IMR-90 (cell line): ENCODE results near the gene PTCD1. TPM values are rescaled to one million over a fixed set of nuclear protein-coding genes. Genes with fewer than 3 reads are reported as not detected.

Source experiments
- ATAC-seq: fragments of 200-7000 bp; cut with Tn5 transposase; 2 replicates; pipeline ENCODE4 v1.9.1; 2020; ENCODE audit warnings: low read depth, mild to moderate bottlenecking, moderate library complexity
- BruUV-seq: library from RNA; stranded (reverse); fragments of 400-500 nt; replicated peaks from 2 replicates; lab custom pipeline; 2021; lab: Mats Ljungman, UMichigan
- CTCF ChIA-PET: fragments of 300-600 bp; formaldehyde crosslinking; extraction: SDS; loops from one replicate; lab custom pipeline; 2021; ENCODE audit warnings: antibody characterized with exemption; lab: Yijun Ruan, JAX
- POLR2A ChIA-PET: fragments of 300-600 bp; sonication (Branson Sonifier 250); formaldehyde crosslinking; loops from one replicate; lab custom pipeline; 2022; ENCODE audit warnings: antibody characterized with exemption; ENCODE audit not compliant: unreplicated experiment; lab: Charles Lee
- DNase-seq: peaks from one replicate; pipeline ENCODE4 v3.0.0; 2013
- H2AFZ ChIP-seq: replicated peaks from 2 replicates; pipeline ENCODE3; 2013; ENCODE audit warnings: low read length, mild to moderate bottlenecking; ENCODE audit not compliant: poor library complexity
- H2AK5ac ChIP-seq: 2 replicates; pipeline ENCODE4 v1.6.1; 2013; ENCODE audit warnings: low read depth, low read length, inconsistent platforms
- H2AK9ac ChIP-seq: replicated peaks from 2 replicates; pipeline ENCODE3; 2013; ENCODE audit warnings: mild to moderate bottlenecking, low read depth, low read length, moderate library complexity; ENCODE audit not compliant: poor library complexity
- H2BK120ac ChIP-seq: 2 replicates; pipeline ENCODE4 v1.6.1; 2013; ENCODE audit warnings: low read depth, low read length, inconsistent platforms
- H2BK15ac ChIP-seq: 3 replicates; pipeline ENCODE4 v1.6.1; 2013; ENCODE audit warnings: low read depth, low read length, inconsistent platforms
- H2BK20ac ChIP-seq: 2 replicates; pipeline ENCODE4 v1.6.1; 2013; ENCODE audit warnings: low read depth, mild to moderate bottlenecking, inconsistent platforms, low read length, moderate library complexity
- H2BK5ac ChIP-seq: 2 replicates; pipeline ENCODE4 v1.6.1; 2013; ENCODE audit warnings: mild to moderate bottlenecking, low read depth, low read length, inconsistent platforms; ENCODE audit not compliant: poor library complexity, severe bottlenecking
- H3K14ac ChIP-seq: replicated peaks from 2 replicates; pipeline ENCODE4 v1.6.1; 2013; ENCODE audit warnings: low read depth, low read length, inconsistent platforms
- H3K18ac ChIP-seq: 2 replicates; pipeline ENCODE4 v1.6.1; 2013; ENCODE audit warnings: low read depth, low read length, control low read depth
- H3K23ac ChIP-seq: 2 replicates; pipeline ENCODE4 v1.6.1; 2013; ENCODE audit warnings: low read depth, low read length, inconsistent platforms
- H3K27ac ChIP-seq: 2 replicates; pipeline ENCODE4 v1.5.1; 2013; ENCODE audit warnings: mild to moderate bottlenecking, control low read depth, low read length; ENCODE audit not compliant: insufficient read depth
- H3K27me3 ChIP-seq: 2 replicates; pipeline ENCODE4 v1.6.1; 2013; ENCODE audit warnings: low read length; ENCODE audit not compliant: control insufficient read depth, insufficient read depth
- H3K36me3 ChIP-seq: 2 replicates; pipeline ENCODE4 v1.6.1; 2013; ENCODE audit warnings: low read length, mixed read lengths; ENCODE audit not compliant: control insufficient read depth, insufficient read depth
- H3K4ac ChIP-seq: 2 replicates; pipeline ENCODE4 v1.6.1; 2013; ENCODE audit warnings: low read depth, low read length, inconsistent platforms
- H3K4me1 ChIP-seq: 2 replicates; pipeline ENCODE4 v1.6.1; 2013; ENCODE audit warnings: low read length, mixed read lengths; ENCODE audit not compliant: control insufficient read depth, insufficient read depth
- H3K4me2 ChIP-seq: 2 replicates; pipeline ENCODE4 v1.6.1; 2013; ENCODE audit warnings: low read depth, mild to moderate bottlenecking, control low read depth, low read length, moderate library complexity
- H3K4me3 ChIP-seq: 2 replicates; pipeline ENCODE4 v1.5.1; 2013; ENCODE audit warnings: low read depth, mild to moderate bottlenecking, control low read depth, low read length, moderate library complexity; ENCODE audit not compliant: insufficient read depth
- H3K56ac ChIP-seq: 2 replicates; pipeline ENCODE4 v1.6.1; 2013; ENCODE audit warnings: low read length, inconsistent platforms; ENCODE audit not compliant: insufficient read depth; ENCODE audit errors: extremely low read depth
- H3K79me1 ChIP-seq, 2 experiments: 2 replicates each; pipeline ENCODE4 v1.6.1; 2013; ENCODE audit warnings: low read length in 2 of 2, inconsistent platforms in 1 of 2, low read depth in 1 of 2
- H3K9ac ChIP-seq: 2 replicates; pipeline ENCODE4 v1.6.1; 2013; ENCODE audit warnings: low read depth, low read length, control low read depth
- H3K9me1 ChIP-seq: 2 replicates; pipeline ENCODE4 v1.6.1; 2013; ENCODE audit warnings: low read length, inconsistent platforms; ENCODE audit not compliant: insufficient read depth
- H3K9me3 ChIP-seq: 2 replicates; pipeline ENCODE4 v1.6.1; 2013; ENCODE audit warnings: low read length; ENCODE audit not compliant: control insufficient read depth, insufficient read depth
- H4K20me1 ChIP-seq: 2 replicates; pipeline ENCODE4 v1.6.1; 2013; ENCODE audit warnings: low read length, inconsistent platforms; ENCODE audit not compliant: insufficient read depth
- H4K5ac ChIP-seq: 2 replicates; pipeline ENCODE4 v1.6.1; 2013; ENCODE audit warnings: mild to moderate bottlenecking, low read depth, low read length, control low read depth
- H4K8ac ChIP-seq, 2 experiments: 2 replicates each; pipeline ENCODE4 v1.6.1; 2013; ENCODE audit warnings: low read depth in 2 of 2, low read length in 2 of 2, control low read depth in 1 of 2, inconsistent platforms in 1 of 2
- H4K91ac ChIP-seq: 2 replicates; pipeline ENCODE4 v1.6.1; 2013; ENCODE audit warnings: low read depth, low read length, inconsistent platforms; ENCODE audit not compliant: insufficient read depth
- BHLHE40 ChIP-seq: fragments of 150-350 bp; IDR thresholded peaks from 2 replicates; pipeline ENCODE4 v1.6.1; 2016; ENCODE audit warnings: mild to moderate bottlenecking, low read depth, low read length
- CEBPB ChIP-seq: IDR thresholded peaks from 2 replicates; pipeline ENCODE4 v1.6.1; 2012; ENCODE audit warnings: low read depth, low read length, improper control_type of control experiment
- CHD1 ChIP-seq: IDR thresholded peaks from 2 replicates; pipeline ENCODE4 v1.6.1; 2012; ENCODE audit warnings: low read depth, low read length, improper control_type of control experiment
- CTCF ChIP-seq: conservative IDR thresholded peaks from 2 replicates; pipeline ENCODE4 v1.5.1; 2012; ENCODE audit warnings: mild to moderate bottlenecking, low read depth, low read length, improper control_type of control experiment
- ELK1 ChIP-seq: fragments of 150-350 bp; IDR thresholded peaks from 2 replicates; pipeline ENCODE4 v1.6.1; 2016; ENCODE audit warnings: low read depth, mild to moderate bottlenecking, low read length, moderate library complexity, borderline replicate concordance
- MAFK ChIP-seq: IDR thresholded peaks from 2 replicates; pipeline ENCODE4 v1.6.1; 2012; ENCODE audit warnings: low read depth, low read length, improper control_type of control experiment
- MAZ ChIP-seq: IDR thresholded peaks from 2 replicates; pipeline ENCODE4 v1.6.1; 2012; ENCODE audit warnings: low read depth, mild to moderate bottlenecking, low read length, improper control_type of control experiment, moderate library complexity, borderline replicate concordance
- MXI1 ChIP-seq: IDR thresholded peaks from 2 replicates; pipeline ENCODE4 v1.6.1; 2012; ENCODE audit warnings: low read depth, mild to moderate bottlenecking, low read length, moderate library complexity, borderline replicate concordance
- POLR2A ChIP-seq: IDR thresholded peaks from 2 replicates; pipeline ENCODE4 v1.6.1; 2012; ENCODE audit warnings: mild to moderate bottlenecking, low read depth, low read length
- RAD21 ChIP-seq: IDR thresholded peaks from 2 replicates; pipeline ENCODE4 v1.6.1; 2012; ENCODE audit warnings: low read length, improper control_type of control experiment
- RCOR1 ChIP-seq: IDR thresholded peaks from 2 replicates; pipeline ENCODE4 v1.6.1; 2012; ENCODE audit warnings: mild to moderate bottlenecking, low read length, improper control_type of control experiment; ENCODE audit not compliant: insufficient replicate concordance
- USF2 ChIP-seq: fragments of 150-350 bp; IDR thresholded peaks from 2 replicates; pipeline ENCODE4 v1.6.1; 2017; ENCODE audit warnings: mild to moderate bottlenecking, antibody characterized with exemption, low read length, low read depth
- WGBS, 2 experiments: methylation state at CpG; one replicate each; pipeline versions ENCODE4 v1.1.5 to v1.1.7; 2013; ENCODE audit warnings: missing lambda C conversion rate in 2 of 2; ENCODE audit not compliant: insufficient read length in 1 of 2; ENCODE audit errors: extremely low coverage in 2 of 2; 5-methylcytosine and 5-hydroxymethylcytosine counted together
- dilution Hi-C: fragments of 300-500 bp; cut with HindIII; formaldehyde crosslinking; loops from one replicate; pipeline ENCODE4 v1.14.3; 2018; ENCODE audit warnings: low sequenced_read_pairs; ENCODE audit not compliant: unreplicated experiment
- in situ Hi-C: fragments of 300-500 bp; cut with MboI; formaldehyde crosslinking; loops from 3 replicates; pipeline ENCODE4 v1.14.3; 2019; ENCODE audit warnings: low sequenced_read_pairs, inconsistent platforms, mixed read lengths
- intact Hi-C: fragments of 100-400 bp; cut with micrococcal nuclease; formaldehyde crosslinking; loops from 2 replicates; pipeline ENCODE4 v1.10.0; 2022
- polyA plus RNA-seq, 3 experiments: library from polyadenylated mRNA; depleted of rRNA; stranded (reverse); fragments of >200 nt; gene quantifications; 2 replicates each; pipeline ENCODE4 v1.2.3, GENCODE V29; 2012; ENCODE audit warnings: low replicate concordance in 1 of 3
- total RNA-seq: library from RNA; depleted of rRNA; stranded (reverse); fragments of >200 nt; gene quantifications from 2 replicates; pipeline ENCODE4 v1.2.3, GENCODE V29; 2012

The PTCD1 gene
- total and polyA plus RNA-seq, 2 of the 4 experiments (the other 2 are of a cell fraction) = 2.2 to 4.0 TPM

GRCh38 chr7:99438573-99439480 is at the start of gene PTCD1, which contains the start of gene CPSF4 (continued):
- TF ChIP-seq RAD21 = no peak
- TF ChIP-seq POLR2A = peak; percentile 41; the same call in 1 of the 2 replicates
- no peak for TF ChIP-seq MAFK
- peak; percentile 67; the same call in 1 of the 2 replicates for TF ChIP-seq MXI1

- ATAC-seq (no peak), DNase-seq (no peak)
- no peaks in the 10 kb centered on the region for H3K27me3 ChIP-seq
- no peak overlapping the region for H3K4me2 ChIP-seq
- no peak overlapping the region for H4K8ac ChIP-seq
- no peak overlapping the region for H2BK120ac ChIP-seq
- H4K91ac ChIP-seq = no peak overlapping the region
- ChIA-PET CTCF (no interaction called here), POLR2A (no interaction called here)
- 83% methylated on average over 1 of the region's 5 CpGs; no CpG with 5 or more reads in 1 of the 2 experiments for WGBS, 2 experiments
- in situ Hi-C loops = no loop called here
- H4K5ac ChIP-seq = no peak overlapping the region
- H3K9ac ChIP-seq = no peak overlapping the region
- no peak overlapping the region for H2BK15ac ChIP-seq
- no peak overlapping the region for H3K14ac ChIP-seq
- no peaks in the 10 kb centered on the region for H4K20me1 ChIP-seq
- no peak overlapping the region for H2AK9ac ChIP-seq
- no peak overlapping the region for H3K4me3 ChIP-seq
- H2AK5ac ChIP-seq = no peak overlapping the region
- H3K4ac ChIP-seq = no peak overlapping the region
- H3K23ac ChIP-seq = no peak overlapping the region
- no peak overlapping the region for H2BK20ac ChIP-seq
- no peak overlapping the region for H3K27ac ChIP-seq
- dilution Hi-C loops = no loop called here
- H3K79me1 ChIP-seq = peaks cover 8 to 28% of the 10 kb centered on the region in 2 experiments
- no peak overlapping the region for H3K18ac ChIP-seq
- intact Hi-C loops = no loop called here
- H3K9me1 ChIP-seq = no peaks in the 10 kb centered on the region
- BruUV-seq = no TSS peak
- no peak overlapping the region for H2BK5ac ChIP-seq
- no peak overlapping the region for H2AFZ ChIP-seq
- H3K36me3 ChIP-seq = peaks cover 17% of the 10 kb centered on the region
- H3K4me1 ChIP-seq = no peaks in the 10 kb centered on the region
- peaks cover 3% of the 10 kb centered on the region; the same call in 1 of the 2 replicates for H3K9me3 ChIP-seq
- no peak overlapping the region for H3K56ac ChIP-seq
- TF ChIP-seq BHLHE40 (no peak), RCOR1 (no peak), CTCF (no peak), USF2 (no peak), POLR2A (no peak), CHD1 (no peak), CEBPB (no peak), MAZ (no peak), ELK1 (no peak), MXI1 (no peak)
Observed at GRCh38 chr7:99485094-99485493, 46.5 kb upstream of the PTCD1 start.
